ENCODE data around the gene NETO1. TPM values are rescaled to one million over a fixed set of nuclear protein-coding genes. Genes with fewer than 3 reads are reported as not detected.

Gene NETO1
- total and polyA plus RNA-seq, 2 of the 4 experiments (the other 2 are of a cell fraction): 0.29 to 0.36 TPM

GRCh38 chr18:72700961-72701710 is 166.7 kb downstream of the NETO1 start:
- WGBS, 2 experiments (ENCODE audit: extremely low coverage in 2 of 2, insufficient read length in 1 of 2): no CpG with 5 or more reads among the region's 1 CpG

More at GRCh38 chr18:72700961-72701710, 166.7 kb downstream of the NETO1 start:
- dilution Hi-C loops (cut with HindIII; ENCODE audit: low sequenced_read_pairs, unreplicated experiment): no loop called here
- no peak overlapping the region for H2AK9ac ChIP-seq (replicated peaks; ENCODE audit: low read depth, low read length, poor library complexity)
- H3K9me1 ChIP-seq (ENCODE audit: insufficient read depth, low read length): no peaks in the 10 kb centered on the region
- H3K9me3 ChIP-seq (ENCODE audit: control insufficient read depth, insufficient read depth, low read length): peaks cover 12% of the 10 kb centered on the region; the same call in 1 of the 2 replicates
- no peak for TF ChIP-seq MAFK (IDR thresholded peaks at IDR 0.05; ENCODE audit: low read depth, low read length)
- TF ChIP-seq MXI1 (IDR thresholded peaks at IDR 0.05; ENCODE audit: borderline replicate concordance, low read depth, low read length): no peak
- no peak for TF ChIP-seq NFE2L2 (IDR thresholded peaks at IDR 0.05; ENCODE audit: low read depth, low read length)
- TF ChIP-seq SMC3 (IDR thresholded peaks at IDR 0.05; ENCODE audit: low read depth, low read length): peak; percentile 23; the same call in 1 of the 2 replicates
- no peak for TF ChIP-seq POLR2A (IDR thresholded peaks at IDR 0.05; ENCODE audit: low read depth, low read length)
- no peak for TF ChIP-seq RCOR1 (IDR thresholded peaks at IDR 0.05; ENCODE audit: insufficient replicate concordance, low read length)
- TF ChIP-seq, protein P1, sequence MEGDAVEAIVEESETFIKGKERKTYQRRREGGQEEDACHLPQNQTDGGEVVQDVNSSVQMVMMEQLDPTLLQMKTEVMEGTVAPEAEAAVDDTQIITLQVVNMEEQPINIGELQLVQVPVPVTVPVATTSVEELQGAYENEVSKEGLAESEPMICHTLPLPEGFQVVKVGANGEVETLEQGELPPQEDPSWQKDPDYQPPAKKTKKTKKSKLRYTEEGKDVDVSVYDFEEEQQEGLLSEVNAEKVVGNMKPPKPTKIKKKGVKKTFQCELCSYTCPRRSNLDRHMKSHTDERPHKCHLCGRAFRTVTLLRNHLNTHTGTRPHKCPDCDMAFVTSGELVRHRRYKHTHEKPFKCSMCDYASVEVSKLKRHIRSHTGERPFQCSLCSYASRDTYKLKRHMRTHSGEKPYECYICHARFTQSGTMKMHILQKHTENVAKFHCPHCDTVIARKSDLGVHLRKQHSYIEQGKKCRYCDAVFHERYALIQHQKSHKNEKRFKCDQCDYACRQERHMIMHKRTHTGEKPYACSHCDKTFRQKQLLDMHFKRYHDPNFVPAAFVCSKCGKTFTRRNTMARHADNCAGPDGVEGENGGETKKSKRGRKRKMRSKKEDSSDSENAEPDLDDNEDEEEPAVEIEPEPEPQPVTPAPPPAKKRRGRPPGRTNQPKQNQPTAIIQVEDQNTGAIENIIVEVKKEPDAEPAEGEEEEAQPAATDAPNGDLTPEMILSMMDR (conservative IDR thresholded peaks at IDR 0.05; ENCODE audit: low read depth, low read length): peak; percentile 48
- no peak for TF ChIP-seq ELK1 (IDR thresholded peaks at IDR 0.05; ENCODE audit: borderline replicate concordance, low read depth, low read length)
- peak; percentile 47 for TF ChIP-seq RAD21 (IDR thresholded peaks at IDR 0.05; ENCODE audit: low read length)
- TF ChIP-seq FOS (IDR thresholded peaks at IDR 0.05; ENCODE audit: low read depth, low read length): no peak
- H4K8ac ChIP-seq (ENCODE audit: low read depth in 2 of 2, low read length in 2 of 2): no peak overlapping the region
- no TSS peak for BruUV-seq (replicated peaks)
- no peak overlapping the region for H2BK120ac ChIP-seq (ENCODE audit: low read depth, low read length)
- H3K4me1 ChIP-seq (ENCODE audit: control insufficient read depth, insufficient read depth, low read length): no peaks in the 10 kb centered on the region
- no peak overlapping the region for H2BK5ac ChIP-seq (ENCODE audit: low read depth, low read length, poor library complexity, severe bottlenecking)
- H3K4ac ChIP-seq (ENCODE audit: low read depth, low read length): no peak overlapping the region
- POLR2A ChIA-PET (ENCODE audit: unreplicated experiment): interaction anchor here (0.5 kb wide), 1 partner anchor 1146 kb away, joined by 5 read pairs; no protein-coding TSS in a partner anchor
- no peak overlapping the region for H3K4me2 ChIP-seq (ENCODE audit: low read depth, low read length)
- no peak overlapping the region for H2BK20ac ChIP-seq (ENCODE audit: low read depth, low read length)
- DNase-seq (peak; percentile 14), ATAC-seq (ENCODE audit: low read depth) (no peak)
- no peak overlapping the region for H3K9ac ChIP-seq (ENCODE audit: low read depth, low read length)
- H3K18ac ChIP-seq (ENCODE audit: low read depth, low read length): no peak overlapping the region
- no peak overlapping the region for H3K27ac ChIP-seq (ENCODE audit: insufficient read depth, low read length)
- in situ Hi-C loops (cut with MboI; ENCODE audit: low sequenced_read_pairs): no loop called here
- H3K36me3 ChIP-seq (ENCODE audit: control insufficient read depth, insufficient read depth, low read length): no peaks in the 10 kb centered on the region
- H2AK5ac ChIP-seq (ENCODE audit: low read depth, low read length): no peak overlapping the region
- no peaks in the 10 kb centered on the region for H3K27me3 ChIP-seq (ENCODE audit: control insufficient read depth, insufficient read depth, low read length)
- no peak overlapping the region for H2BK15ac ChIP-seq (ENCODE audit: low read depth, low read length)
- no peak overlapping the region for H3K23ac ChIP-seq (ENCODE audit: low read depth, low read length)
- no peak overlapping the region for H2AFZ ChIP-seq (replicated peaks; ENCODE audit: low read length, poor library complexity)
- H4K5ac ChIP-seq (ENCODE audit: low read depth, low read length): no peak overlapping the region
- no peak overlapping the region for H4K91ac ChIP-seq (ENCODE audit: insufficient read depth, low read depth, low read length)
- no peaks in the 10 kb centered on the region for H3K79me1 ChIP-seq (ENCODE audit: low read depth in 1 of 2, low read length in 2 of 2)
- intact Hi-C loops (cut with micrococcal nuclease): loop anchor here (5.0 kb wide), 3 partner anchors 1491 to 1851 kb away; no protein-coding TSS in a partner anchor
- H3K56ac ChIP-seq (ENCODE audit: extremely low read depth, insufficient read depth, low read length): no peak overlapping the region
- no peak overlapping the region for H3K4me3 ChIP-seq (ENCODE audit: insufficient read depth, low read depth, low read length)
- no peak overlapping the region for H3K14ac ChIP-seq (replicated peaks; ENCODE audit: low read depth, low read length)
- CTCF ChIA-PET: interaction anchor here (0.6 to 1.4 kb wide), 4 partner anchors 15 to 1642 kb away, joined by 3 read pairs; no protein-coding TSS in a partner anchor
- H4K20me1 ChIP-seq (ENCODE audit: insufficient read depth, low read length): no peaks in the 10 kb centered on the region
